Esophagus muscularis mucosa (tissue), 4 donors: ENCODE results near the gene RBM20. TPM values are rescaled to one million over a fixed set of nuclear protein-coding genes. Genes with fewer than 3 reads are reported as not detected.

Experiments used
- DNase-seq: peaks from one replicate; pipeline ENCODE4 v3.0.0-alpha.2; 2017; ENCODE audit errors: extremely low spot score
- H3K27ac ChIP-seq, 4 donors: fragments of 200-600 bp; sonication (generic); replicated peaks in 1 of 4; 1 replicate in 3 of 4; 2 replicates in 1 of 4; pipeline ENCODE4 v1.5.1; 2016 to 2019; ENCODE audit warnings: mild to moderate bottlenecking in 1 of 4
- H3K27me3 ChIP-seq, 4 donors: fragments of 200-600 bp; sonication (generic); one replicate each; pipeline versions ENCODE4 v1.5.1 to v1.6.0; 2016 to 2019
- H3K36me3 ChIP-seq, 4 donors: fragments of 200-600 bp; sonication (generic); one replicate each; pipeline ENCODE4 v1.5.1; 2016 to 2019
- H3K4me1 ChIP-seq, 4 donors: fragments of 200-600 bp; sonication (generic); one replicate each; pipeline ENCODE4 v1.5.1; 2016 to 2019
- H3K4me3 ChIP-seq, 4 donors: fragments of 200-600 bp; sonication (generic); 1 replicate in 2 of 4; 2 replicates in 2 of 4; pipeline ENCODE4 v1.5.1; 2016 to 2019; ENCODE audit warnings: mild to moderate bottlenecking in 4 of 4, moderate library complexity in 1 of 4
- H3K9me3 ChIP-seq, 4 donors: fragments of 200-600 bp; sonication (generic); 1 replicate in 3 of 4; 2 replicates in 1 of 4; pipeline ENCODE4 v1.5.1; 2016 to 2019
- CTCF ChIP-seq, 3 experiments: fragments of 200-600 bp in 2 of 3; fragments of 450-650 bp in 1 of 3; sonication (generic) in 2 of 3; IDR thresholded peaks; one replicate each; pipeline ENCODE4 v1.5.1; 2017 to 2019; ENCODE audit warnings: antibody characterized with exemption in 3 of 3, mild to moderate bottlenecking in 2 of 3, moderate library complexity in 1 of 3
- EP300 ChIP-seq: sonication (generic); formaldehyde crosslinking; IDR thresholded peaks from one replicate; pipeline ENCODE4 v1.6.1; 2017; ENCODE audit warnings: antibody characterized with exemption
- POLR2A ChIP-seq: fragments of 450-650 bp; IDR thresholded peaks from one replicate; pipeline ENCODE4 v1.6.1; 2017; ENCODE audit warnings: antibody characterized with exemption, moderate library complexity, mild to moderate bottlenecking, low read depth
- POLR2AphosphoS5 ChIP-seq, 2 donors: sonication (generic); formaldehyde crosslinking; IDR thresholded peaks; one replicate each; pipeline ENCODE4 v1.6.1; 2017; ENCODE audit warnings: antibody characterized with exemption in 2 of 2
- WGBS: methylation state at CpG from one replicate; pipeline ENCODE4 v1.1.5; 2018; 5-methylcytosine and 5-hydroxymethylcytosine counted together
- intact Hi-C: fragments of 100-400 bp; cut with DNase I; formaldehyde crosslinking; loops from one replicate; pipeline ENCODE4 v1.15.1; 2023
- total RNA-seq, 4 donors: library from RNA; depleted of rRNA; stranded (reverse); fragments of >200 nt; gene quantifications; one replicate each; pipeline versions ENCODE4 v1.1.0 to v1.2.1, GENCODE V29; 2016

The RBM20 gene
- total RNA-seq, 4 donors from 2014 or later = 5.3 to 7.7 (median 5.8) TPM

DNA sequence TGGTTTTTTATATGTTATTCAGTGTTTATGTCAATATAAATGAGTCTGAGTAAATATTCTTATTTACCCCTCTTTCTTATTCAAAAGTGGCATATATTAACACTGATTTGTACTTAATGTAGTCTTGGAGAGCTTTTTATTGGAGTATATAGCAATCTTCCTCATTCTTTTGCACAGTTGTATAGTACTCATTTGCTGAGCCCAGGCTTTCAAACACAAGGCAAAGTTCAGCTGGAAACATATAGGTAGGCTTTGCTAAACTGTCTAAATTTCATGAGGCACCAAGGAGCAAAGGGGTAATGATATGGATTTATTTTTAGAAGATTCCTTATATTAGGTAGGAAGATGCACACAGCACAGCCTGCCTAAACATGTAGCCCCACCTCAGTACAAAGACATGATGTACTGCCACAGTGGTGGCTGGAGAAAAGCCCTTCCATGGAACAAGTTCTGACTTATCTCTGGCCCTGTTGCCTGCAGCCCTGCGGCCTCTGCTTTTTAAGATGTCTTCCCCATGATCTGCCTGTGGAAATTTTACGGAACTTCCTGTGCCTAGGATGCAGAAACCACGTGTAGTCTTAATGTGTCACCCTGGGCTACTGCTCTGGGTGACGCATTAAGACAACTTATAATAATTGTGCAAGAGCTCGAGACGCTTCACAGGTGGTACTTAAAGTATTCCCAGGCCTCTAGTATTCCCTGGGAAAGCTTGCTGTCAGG is 218.0 kb downstream of the RBM20 start:
- WGBS = 82% methylated on average over 6 of the region's 6 CpGs
- peaks cover 28 to 44% (median 41%) of the 10 kb centered on the region in 4 donors for H3K4me1 ChIP-seq
- intact Hi-C loops = no loop called here

GRCh38 chr10:110862961-110863360 is 218.8 kb downstream of the RBM20 start:
- no peaks in the 10 kb centered on the region for H3K9me3 ChIP-seq
- intact Hi-C loops = no loop called here
- TF ChIP-seq EP300 (no peak), POLR2A (no peak), CTCF (IDR thresholded peaks at IDR 0.05) (no peak), POLR2AphosphoS5 (IDR thresholded peaks at IDR 0.05) (no peak)
- no peak overlapping the region for H3K27ac ChIP-seq
- no peak overlapping the region for H3K4me3 ChIP-seq
- 83% methylated on average over 6 of the region's 6 CpGs for WGBS
- peaks cover 25 to 44% (median 35%) of the 10 kb centered on the region in 4 donors for H3K4me1 ChIP-seq
- DNase-seq = no peak
- no peaks in the 10 kb centered on the region for H3K27me3 ChIP-seq
- H3K36me3 ChIP-seq = no peaks in the 10 kb centered on the region

More for the DNA sequence above, 218.0 kb downstream of the RBM20 start:
- H3K9me3 ChIP-seq = no peaks in the 10 kb centered on the region
- DNase-seq = no peak
- H3K27ac ChIP-seq = no peak overlapping the region
- no peak for TF ChIP-seq POLR2AphosphoS5 (IDR thresholded peaks at IDR 0.05)
- TF ChIP-seq EP300 = no peak
- no peak for TF ChIP-seq CTCF (IDR thresholded peaks at IDR 0.05)
- TF ChIP-seq POLR2A = no peak
- H3K36me3 ChIP-seq = no peaks in the 10 kb centered on the region
- no peak overlapping the region for H3K4me3 ChIP-seq
- no peaks in the 10 kb centered on the region for H3K27me3 ChIP-seq

- H3K4me1 ChIP-seq = peaks cover 21 to 44% (median 32%) of the 10 kb centered on the region in 4 donors
- no peak for DNase-seq
- no peak overlapping the region for H3K4me3 ChIP-seq
- no peak overlapping the region for H3K27ac ChIP-seq
- H3K36me3 ChIP-seq = no peaks in the 10 kb centered on the region
- intact Hi-C loops = no loop called here
- no peak for TF ChIP-seq CTCF (IDR thresholded peaks at IDR 0.05)
- no peak for TF ChIP-seq EP300
- no peak for TF ChIP-seq POLR2A
- no peak for TF ChIP-seq POLR2AphosphoS5 (IDR thresholded peaks at IDR 0.05)
- H3K27me3 ChIP-seq = no peaks in the 10 kb centered on the region
- no peaks in the 10 kb centered on the region for H3K9me3 ChIP-seq
These were observed 219.2 kb downstream of the RBM20 start for GRCh38 chr10:110863361-110863760.

- intact Hi-C loops = no loop called here
These were observed 219.8 kb downstream of the RBM20 start for GRCh38 chr10:110863956-110864355.

More at GRCh38 chr10:110863956-110864355, 219.8 kb downstream of the RBM20 start:
- 91% methylated on average over 2 of the region's 2 CpGs for WGBS
- no peaks in the 10 kb centered on the region for H3K27me3 ChIP-seq
- H3K9me3 ChIP-seq = no peaks in the 10 kb centered on the region
- no peak for DNase-seq
- peak overlapping the region in 1 of 4 donors; percentile 73 for H3K27ac ChIP-seq
- TF ChIP-seq POLR2A (no peak), CTCF (IDR thresholded peaks at IDR 0.05) (no peak), POLR2AphosphoS5 (IDR thresholded peaks at IDR 0.05) (no peak), EP300 (no peak)
- peaks cover 19 to 42% (median 29%) of the 10 kb centered on the region in 4 donors for H3K4me1 ChIP-seq
- no peaks in the 10 kb centered on the region for H3K36me3 ChIP-seq
- H3K4me3 ChIP-seq = no peak overlapping the region
